Putamen (tissue), 1 donor: ENCODE results near the gene TMEM255B.

Experiments
- DNase-seq: peaks from one replicate; pipeline ENCODE4 v3.0.0-alpha.2; 2016; ENCODE audit warnings: low spot score

Gene TMEM255B

DNA sequence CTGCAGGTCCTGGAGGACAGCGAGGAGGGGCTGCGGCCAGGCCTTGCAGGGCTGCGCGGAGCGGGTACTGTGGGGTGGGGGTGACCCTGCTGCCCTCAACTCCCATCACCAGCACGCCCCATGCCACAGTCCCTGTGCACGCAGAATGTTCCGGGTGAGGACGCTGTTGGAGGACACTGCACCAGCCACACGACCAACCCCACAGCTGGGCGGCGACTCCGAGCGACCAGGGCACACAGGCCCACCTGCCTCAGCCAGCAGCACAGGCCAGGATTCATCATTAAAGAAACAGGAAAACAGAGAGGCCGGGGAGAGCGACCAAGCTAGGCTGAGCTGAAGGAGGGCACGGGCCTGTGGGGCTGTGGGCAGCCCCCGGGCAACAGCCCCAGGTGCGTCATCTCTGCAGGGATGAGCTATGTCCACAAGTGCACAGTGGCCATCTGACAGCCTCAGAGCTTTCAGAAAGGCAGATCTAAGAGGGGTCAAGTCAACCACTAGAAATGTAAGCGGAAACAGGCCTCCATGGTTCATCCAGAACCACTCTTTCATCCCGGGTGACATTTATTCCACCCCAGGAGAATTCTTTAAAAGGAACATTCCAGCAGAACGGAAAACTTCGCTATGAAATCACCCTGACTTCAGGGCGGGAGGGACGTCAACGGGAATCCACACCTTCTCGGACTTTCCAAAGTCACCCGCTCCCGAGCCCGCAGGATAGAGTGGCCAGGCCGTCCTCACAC is 103.3 kb downstream of the TMEM255B start:
- no peak for DNase-seq

DNA sequence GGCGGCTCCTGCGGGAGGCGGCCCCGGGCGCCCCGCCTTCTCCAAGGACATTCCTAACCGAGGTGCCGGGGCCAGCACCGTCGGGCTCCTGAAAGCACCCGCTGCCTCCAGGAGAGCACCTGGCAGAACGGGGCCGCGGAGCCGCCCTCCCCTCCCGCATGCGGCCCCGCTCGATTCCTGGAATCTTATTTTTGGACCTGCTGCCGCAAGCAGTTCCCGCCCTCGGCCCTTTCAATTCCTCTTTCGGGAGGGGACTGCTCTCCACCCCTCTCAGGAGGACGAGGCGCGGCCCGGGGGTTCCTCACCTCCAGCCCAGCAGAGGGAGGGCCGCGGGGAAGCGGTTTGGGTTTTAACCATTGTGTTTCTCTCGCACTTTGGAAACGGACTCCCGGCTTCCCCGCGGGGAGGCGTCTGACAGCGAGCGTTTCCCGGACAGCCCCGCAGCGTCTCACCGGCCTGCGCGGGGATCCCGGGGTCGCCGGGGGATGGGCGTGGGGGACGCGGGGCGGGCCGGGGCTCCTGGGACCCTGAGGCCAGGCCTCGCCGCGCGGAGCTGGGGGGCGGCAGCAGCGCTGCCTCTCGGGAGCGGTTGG is 104.0 kb downstream of the TMEM255B start:
- DNase-seq, result no peak

DNA sequence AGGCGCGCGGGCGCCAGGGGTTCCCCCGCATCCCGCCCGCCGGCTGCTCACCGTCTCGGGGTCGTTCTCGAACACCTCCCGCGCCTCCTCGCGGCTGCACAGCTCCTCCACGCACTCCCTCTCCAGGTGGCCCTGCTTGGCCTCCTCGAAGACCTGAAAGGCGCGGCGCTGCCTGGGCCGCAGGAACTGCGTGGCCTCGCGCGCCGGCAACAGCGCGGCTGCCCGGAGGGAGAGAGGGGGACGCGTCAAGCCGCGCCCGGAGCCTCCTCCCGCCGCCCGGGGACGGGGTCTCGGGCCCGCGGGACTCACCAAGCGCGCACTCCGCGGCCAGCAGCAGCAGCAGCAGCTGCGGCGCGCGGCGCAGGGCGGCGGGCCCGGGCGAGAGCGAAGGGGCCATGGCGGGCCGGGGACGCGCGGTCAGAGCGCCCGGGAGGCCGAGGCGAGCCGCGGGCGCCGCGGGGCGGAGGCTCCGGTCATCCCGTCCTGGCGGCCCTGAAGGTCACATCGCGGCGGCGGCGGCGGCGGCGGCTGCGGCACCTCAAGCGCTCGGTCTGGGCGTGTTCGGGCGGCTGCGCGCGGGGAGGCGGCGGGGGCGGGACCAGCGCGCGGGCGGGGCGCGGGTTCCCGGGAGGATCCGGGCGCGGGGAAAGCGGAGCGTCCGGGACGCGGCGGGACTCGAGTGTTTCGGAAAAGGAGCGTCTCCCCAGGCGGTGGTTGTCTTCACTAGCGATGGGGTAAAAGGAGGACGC is 104.7 kb downstream of the TMEM255B start, which contains the start of gene GAS6:
Gene GAS6, minus strand, starts transcription at position 553 of the 749 bp plus-strand sequence. Its CDS starts 156 bp downstream, at position 397.
- DNase-seq, result no peak

DNA sequence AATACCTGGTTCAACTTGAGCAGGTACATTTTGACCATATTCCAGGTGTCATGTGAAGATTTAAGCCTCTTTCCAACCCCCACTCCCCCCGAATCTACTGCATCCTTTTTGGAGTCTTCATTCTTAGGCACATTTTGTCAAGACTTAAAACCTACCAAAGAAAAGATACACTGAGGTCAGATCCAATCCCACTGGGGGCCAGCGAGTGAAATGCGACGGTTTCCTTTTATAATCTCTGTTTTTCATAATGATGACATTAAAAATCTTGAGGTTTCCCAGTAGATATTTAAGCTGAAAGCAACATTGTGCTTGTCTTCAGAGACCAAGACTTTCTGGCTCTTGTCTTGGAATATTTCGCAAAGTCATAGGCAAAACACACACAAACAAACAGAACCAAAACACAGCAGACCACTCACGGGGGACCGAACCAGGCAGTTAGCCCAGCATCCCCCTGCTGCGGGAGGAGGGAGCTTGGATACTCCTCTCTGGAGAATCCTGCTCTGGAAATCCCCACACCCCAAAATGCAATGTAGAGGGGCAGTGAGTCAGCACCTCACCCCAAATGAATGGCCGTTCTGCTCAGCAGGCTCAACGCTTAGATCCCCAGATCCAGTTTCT is 105.4 kb downstream of the TMEM255B start:
- DNase-seq, result no peak

DNA sequence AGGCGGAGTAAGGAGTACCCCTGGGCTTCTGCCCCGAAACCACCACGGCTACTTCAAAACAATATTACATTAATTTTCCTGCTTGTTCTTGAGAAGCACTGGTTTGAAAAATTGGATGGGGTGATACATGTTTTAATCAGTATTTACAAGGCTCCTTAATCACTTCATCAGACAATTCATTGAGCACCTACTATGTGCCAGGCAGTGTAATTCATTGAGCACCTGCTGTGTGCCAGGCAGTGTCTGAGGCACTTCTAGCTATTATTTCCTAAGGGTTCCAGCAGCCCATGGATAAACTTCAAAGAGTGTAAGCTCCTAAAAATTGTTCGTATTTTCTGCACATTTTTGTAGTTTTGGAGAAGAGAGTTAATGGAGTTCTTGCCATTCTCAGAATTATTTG is 106.4 kb downstream of the TMEM255B start:
- DNase-seq, result no peak
